ENCODE data around the gene SNRPA.

GRCh38 chr19:40739871-40740703 is 10.9 kb upstream of the SNRPA start:
- TF ChIP-seq, protein P1, sequence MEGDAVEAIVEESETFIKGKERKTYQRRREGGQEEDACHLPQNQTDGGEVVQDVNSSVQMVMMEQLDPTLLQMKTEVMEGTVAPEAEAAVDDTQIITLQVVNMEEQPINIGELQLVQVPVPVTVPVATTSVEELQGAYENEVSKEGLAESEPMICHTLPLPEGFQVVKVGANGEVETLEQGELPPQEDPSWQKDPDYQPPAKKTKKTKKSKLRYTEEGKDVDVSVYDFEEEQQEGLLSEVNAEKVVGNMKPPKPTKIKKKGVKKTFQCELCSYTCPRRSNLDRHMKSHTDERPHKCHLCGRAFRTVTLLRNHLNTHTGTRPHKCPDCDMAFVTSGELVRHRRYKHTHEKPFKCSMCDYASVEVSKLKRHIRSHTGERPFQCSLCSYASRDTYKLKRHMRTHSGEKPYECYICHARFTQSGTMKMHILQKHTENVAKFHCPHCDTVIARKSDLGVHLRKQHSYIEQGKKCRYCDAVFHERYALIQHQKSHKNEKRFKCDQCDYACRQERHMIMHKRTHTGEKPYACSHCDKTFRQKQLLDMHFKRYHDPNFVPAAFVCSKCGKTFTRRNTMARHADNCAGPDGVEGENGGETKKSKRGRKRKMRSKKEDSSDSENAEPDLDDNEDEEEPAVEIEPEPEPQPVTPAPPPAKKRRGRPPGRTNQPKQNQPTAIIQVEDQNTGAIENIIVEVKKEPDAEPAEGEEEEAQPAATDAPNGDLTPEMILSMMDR (conservative IDR thresholded peaks at IDR 0.05; ENCODE audit: low read length), result no peak
- no peak for TF ChIP-seq EZH2phosphoT487 (IDR thresholded peaks at IDR 0.05; ENCODE audit: borderline replicate concordance, low read depth, low read length)

All from OCI-LY7 (cell line).